ENCODE results near the gene RAMACL.

RAMACL gene

DNA sequence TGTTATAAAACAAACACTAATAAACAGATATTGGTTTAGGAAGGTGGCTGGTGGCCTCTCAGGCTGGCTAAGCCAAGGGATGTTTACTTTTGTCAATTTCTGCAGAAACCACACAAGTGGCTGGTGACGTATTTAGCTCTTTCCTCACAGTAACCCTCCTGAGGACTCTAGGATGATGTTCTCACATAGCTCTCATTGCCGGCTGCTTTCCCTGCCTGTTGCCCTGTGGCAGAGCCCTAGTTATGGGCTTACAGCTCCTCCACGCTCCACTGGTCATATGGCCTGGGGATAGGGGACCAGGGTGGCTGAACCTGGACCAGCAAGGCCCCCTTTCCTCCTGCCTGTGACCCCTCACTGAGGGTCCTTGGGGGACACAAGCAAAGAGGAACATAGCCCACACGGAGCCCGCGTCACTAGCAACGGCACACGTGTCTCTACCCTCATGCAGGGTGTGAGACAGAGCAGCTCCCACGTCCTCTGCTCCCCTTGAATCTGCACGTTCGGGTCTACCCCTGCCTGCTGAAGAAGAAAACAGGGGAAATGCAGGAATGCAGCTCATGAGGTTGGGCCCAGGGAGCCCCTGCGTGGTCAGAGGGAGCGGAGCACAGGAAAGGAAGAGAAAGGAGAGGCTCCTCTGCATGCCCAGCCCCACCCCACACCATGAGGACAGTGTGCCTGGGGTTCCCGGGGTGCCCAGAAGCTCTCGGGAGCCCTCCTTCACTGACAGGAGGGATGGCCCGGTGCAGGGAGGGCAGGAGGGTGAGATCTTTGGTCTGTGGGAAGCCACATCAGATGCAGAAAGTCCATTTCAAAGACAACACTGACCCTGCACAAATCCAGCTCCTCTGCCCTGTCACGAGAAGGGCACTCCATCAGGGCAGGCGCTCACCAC, 13.9 kb downstream of the RAMACL start:
- DNase-seq, result no peak

DNA sequence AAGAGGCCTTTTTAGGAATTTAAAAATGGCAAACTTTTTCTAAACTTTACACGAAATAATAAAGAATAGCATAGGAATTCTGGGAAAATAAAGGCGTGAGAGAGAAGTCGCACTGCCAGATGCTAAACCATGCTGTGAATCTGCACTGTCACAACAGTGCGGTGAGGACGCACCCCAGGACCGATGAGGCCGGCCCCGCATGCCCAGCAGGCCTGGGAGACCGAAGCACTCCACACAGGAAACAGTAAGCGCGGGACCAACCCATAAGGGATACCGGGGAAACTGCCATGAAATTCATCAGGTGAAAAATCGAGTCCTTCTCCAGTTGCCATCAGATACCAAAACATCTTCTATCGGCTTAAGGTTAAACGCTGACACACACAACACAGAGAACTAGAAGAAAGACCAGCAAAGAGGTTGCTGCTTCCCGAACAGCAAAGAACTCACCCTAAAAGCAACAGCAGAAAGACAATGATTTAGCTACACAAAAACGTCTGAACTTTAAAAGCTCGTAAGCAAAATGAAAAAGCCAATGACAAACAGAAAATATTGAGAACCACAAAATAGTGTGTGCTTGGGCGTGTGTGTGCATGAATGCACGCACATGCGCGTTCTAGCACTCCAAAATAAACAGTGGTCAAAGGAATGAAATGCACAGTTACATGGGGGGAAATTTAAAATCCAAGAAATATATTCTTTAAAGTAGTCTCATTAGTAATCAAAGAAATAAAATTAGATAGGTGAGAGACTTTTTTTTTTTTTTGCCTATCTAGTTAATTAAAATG, 15.4 kb downstream of the RAMACL start:
- no peak for DNase-seq

DNA sequence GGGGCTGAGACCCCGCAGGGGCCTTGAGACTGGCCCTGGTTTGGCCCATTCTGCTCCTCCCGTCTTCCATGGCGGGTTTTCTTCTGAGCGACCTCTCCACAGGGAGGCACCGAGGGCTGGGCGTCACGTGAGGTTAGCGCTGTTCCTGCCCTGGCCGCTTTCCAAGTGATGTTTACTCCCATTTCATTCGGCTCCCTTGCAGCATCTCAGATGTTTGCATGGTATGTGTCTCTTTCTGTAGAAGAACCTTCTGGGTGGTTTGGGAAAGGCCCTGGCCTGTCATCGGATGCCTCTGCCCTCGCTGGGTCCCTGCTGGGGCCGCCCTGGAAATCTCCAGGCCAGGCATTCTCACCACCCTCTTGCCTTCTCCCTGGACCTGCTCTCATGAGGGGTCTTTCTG, 17.3 kb downstream of the RAMACL start:
- DNase-seq, result no peak

DNA sequence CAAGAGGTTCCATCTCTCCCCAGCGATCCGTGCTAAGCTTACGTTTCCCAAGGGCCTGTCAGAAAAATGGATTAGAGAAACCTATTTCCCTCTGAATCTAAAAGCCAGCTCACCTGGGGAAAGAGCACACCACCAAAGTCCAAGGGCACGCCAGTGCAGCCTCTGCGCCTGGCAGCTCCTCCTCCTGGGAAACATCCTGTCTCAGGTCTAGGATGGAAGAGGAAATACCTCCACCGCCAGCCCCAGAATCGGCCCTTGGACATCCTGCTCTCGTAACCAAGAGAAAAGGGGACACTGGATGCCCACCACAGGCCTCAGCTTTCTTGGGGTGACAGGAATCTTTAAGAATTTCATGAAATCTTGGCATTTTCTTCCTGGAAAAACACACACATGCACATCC, 18.7 kb downstream of the RAMACL start:
- no peak for DNase-seq

DNA sequence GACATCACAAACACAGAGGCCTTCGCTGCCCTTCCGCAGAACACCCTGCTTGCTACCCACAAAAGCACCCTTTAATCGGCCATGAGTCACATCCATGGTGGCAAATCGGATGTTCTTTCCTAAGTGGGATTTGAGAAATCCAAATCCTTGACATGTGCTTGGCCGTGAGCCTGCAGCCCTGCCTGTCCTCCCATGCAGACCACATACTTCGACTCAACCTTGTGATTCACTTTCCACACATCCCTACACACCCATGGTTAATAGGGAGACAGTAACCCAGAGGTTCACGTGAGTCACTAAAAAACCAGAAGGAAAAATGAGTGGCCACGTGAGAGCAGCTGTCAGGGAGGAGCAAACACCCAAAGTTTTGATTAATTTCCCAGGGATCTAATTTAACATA, 19.4 kb downstream of the RAMACL start:
- no peak for DNase-seq

DNA sequence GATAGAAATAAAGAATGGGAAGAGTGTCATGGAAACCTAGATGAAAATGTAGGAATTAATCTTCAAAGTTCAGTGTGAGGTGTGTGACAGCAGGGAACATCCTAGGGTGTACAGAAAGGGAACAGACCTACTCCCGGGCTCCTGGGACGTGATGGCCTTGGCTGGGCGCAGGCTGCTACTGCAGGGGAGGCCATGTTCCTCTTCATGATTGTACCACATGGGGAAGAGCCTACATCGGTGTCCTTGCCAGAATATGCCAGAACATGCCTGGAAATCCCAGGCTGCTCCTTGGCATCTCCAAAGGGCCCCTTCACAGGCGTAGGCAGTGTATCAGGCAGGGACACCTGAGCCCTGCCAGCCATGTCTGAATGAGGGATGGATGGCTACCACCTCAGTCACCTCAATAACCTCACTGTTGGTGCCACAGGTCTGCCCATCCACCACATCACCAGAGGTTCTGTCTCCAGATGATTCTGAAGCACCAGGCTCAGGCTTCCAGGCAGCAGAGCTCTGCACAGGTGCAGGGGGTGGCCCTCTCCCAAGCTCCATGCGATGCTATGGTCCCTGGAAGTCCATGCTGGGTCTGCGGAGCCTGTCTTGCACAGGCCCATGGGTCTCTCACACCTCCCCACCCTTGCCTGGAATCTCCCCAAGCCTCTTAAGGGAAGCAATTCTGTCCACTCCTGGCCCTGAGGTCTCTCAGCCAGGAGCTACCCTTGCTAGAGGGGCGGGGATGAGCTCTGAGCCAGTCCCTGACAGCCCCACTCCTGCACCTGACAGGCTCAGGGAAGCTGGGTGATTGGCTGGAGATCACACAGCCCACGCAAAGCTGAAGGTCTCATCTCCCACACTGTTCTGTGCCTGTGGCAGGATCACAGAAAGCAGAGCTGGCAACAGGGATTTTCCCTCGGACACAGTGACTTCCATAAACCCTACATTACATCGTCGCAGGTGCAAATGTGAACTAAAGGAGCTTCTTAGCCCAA, 20.2 kb downstream of the RAMACL start:
- no peak for DNase-seq

DNA sequence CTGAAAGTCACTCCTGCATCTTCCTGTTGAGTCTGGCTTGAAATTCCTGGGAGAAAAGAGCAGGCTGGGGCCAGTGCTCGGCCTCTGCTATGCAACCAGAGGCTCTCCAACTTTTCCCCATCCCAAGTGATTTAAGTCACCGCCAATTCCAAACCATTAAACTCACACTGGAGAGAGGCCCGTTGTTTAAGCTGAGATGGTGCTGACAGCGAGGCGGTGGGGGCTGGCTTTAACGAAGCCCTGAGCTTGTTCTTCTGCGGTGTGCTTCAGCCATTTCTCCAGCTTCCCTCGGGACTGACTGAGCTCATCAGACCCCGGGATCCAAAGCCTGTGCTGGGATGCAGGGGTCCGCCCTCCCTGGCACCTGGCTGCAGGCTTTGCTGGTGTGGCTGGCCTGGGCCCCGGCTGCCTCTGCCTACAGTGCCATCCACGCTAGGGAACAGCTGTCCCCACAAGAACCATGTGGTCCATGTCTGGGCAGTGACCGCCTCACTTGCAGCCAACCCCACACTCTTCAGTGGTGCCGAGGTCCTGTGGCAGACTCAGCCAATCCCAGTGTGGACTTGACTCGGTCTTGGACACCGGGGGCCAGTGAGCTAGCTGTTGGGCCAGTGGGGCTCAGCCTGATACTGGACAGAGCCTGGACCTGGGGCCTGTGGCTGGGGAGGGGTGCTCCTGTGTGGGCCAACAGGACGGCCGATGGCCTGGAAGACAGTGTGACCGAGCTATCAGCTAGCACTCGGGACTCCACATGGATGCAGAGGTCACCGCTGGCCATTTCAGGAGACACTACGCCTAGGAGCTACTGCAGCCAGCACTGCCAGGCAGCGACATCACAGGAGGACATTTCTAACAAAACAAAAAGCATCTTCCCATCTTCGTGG, 21.2 kb downstream of the RAMACL start:
- no peak for DNase-seq

DNA sequence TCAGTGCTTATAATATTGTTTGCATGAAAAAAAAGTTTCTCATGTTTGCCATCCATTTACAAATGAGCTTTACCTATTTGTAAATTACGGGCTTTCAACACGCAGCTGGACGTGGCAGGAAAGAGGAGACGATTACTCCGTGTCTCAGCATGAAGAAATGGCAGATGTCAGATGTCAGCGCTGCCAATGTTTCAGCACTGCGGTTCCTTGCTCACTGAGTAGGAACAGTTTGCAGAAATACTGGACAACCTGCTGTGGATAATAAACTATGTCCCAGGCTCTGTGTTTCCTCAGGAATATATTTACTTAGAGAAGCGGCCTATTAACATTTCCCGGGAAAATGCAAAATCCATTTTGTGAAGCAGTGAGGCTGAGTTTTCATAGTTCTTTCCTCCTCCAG, 22.7 kb downstream of the RAMACL start:
- no peak for DNase-seq

DNA sequence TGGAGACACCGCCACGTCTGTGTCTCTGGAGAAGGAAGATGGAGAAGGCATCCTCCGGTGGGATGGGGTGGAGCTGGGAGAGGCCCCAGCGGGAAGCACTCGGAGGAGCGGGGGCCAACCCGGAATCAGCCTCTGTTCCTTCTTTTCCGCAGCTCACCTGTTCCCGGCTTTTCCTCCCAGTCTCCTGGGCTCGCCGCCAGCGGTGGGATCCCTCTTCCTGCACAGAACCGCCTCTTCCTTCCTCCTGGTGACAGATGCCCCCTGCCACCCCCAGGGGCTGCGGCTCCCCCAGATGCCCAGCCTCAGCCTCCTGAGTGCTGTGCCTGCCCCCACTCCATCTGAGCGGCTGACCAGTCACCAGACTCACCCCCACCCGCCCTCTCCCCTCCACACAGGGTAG, 23.3 kb downstream of the RAMACL start:
- no peak for DNase-seq

DNA sequence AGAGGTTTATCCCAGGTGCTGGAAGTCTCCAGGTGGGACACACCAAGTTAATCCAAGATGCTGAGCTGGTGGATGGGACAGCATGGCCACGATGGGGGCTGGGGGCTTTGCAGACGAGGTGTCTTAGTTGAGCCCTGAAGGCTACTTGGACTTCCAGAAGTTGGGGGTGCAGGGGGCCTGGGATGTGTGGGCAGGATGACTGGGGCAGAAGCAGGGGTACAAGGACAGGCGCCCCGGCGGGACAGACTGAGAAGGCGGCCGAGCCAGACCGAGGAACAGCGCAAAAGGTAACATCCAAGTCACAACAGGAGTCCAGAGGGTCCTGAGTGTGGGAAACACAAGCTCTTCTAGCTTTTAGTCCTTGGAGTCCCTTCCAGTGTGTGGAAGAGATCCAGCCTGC, 23.8 kb downstream of the RAMACL start:
- DNase-seq, result no peak

DNA sequence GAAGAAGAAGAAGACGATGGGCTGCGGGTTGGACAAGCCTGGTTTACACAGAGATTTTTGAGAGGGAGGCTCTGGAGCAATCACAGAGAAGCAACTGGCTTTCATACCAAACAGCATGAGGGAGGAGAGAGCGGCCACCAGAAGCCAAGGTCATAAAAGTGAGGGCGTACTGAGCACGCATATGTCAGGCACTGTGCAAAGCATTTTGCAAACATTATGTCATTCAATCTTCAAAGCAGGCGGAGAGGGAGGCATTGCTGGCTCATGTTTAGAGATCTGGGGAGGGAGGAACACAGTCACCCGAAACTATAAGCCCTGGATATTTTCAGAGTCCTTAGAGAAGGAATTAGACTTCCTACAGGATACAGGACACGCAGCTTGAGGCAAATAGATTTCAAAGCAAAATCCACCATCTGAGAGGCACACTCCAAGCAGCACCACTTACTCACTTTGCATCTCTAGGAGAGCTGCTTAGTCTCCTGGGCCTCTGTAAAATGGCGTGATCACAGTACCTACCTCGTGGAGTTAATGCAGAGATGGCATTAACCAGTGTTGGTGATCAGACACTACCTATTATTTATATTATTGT, 24.6 kb downstream of the RAMACL start:
- no peak for DNase-seq

DNA sequence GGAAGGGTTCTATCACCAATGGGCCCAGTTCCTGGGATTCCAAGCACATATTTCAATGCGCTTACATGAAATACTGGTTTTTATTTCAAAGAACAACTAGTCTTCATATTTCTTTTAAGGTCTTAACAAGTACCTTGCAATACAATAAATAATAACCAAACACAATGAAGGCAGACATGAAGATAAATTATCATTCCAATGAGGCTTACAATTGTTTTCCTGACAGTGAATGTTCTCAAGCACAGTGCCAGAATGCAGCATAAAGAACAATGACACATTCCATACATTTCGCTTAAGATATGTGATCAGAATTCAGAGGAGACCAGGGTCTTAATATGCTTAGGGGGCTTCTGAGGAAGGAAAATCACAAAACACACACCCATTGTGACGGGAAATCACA, 26.3 kb downstream of the RAMACL start:
- DNase-seq, result no peak

DNA sequence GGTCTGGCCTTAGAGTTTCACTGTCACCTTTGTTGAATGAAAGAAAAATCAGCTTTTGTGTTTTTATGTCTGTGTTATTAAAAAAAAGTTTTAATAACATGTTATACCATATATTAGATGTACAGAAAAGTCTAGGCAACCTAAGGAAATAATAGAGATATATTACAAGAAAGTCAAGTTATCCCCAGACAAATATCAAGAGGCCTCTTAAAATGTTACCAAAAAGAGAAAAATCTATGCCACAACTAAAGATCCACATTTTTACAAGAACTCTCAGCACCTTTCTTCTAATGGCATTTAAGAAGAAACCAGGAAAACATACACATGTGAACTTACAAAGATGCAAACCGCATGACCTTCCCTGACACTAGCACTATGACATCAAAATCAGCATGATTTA, 26.8 kb downstream of the RAMACL start:
- no peak for DNase-seq

DNA sequence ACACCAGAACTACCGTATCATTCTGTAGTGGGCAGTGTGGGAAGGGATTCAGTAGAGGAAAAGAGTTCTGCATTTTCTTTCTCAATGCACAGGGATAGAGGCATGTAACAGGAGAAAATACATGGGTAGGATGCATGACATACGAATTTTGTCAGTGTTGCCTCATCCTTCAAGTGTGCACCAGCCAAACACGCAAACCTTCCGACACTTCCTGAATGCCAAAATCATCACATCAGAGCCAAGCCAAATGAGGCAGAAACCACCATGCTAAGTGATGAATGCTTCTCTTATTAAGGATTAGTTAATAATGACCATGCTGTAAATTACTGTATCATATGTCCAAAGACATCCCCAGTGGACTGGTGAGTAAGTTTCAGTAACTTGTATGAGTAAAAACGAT, 27.3 kb downstream of the RAMACL start:
- DNase-seq, result no peak

DNA sequence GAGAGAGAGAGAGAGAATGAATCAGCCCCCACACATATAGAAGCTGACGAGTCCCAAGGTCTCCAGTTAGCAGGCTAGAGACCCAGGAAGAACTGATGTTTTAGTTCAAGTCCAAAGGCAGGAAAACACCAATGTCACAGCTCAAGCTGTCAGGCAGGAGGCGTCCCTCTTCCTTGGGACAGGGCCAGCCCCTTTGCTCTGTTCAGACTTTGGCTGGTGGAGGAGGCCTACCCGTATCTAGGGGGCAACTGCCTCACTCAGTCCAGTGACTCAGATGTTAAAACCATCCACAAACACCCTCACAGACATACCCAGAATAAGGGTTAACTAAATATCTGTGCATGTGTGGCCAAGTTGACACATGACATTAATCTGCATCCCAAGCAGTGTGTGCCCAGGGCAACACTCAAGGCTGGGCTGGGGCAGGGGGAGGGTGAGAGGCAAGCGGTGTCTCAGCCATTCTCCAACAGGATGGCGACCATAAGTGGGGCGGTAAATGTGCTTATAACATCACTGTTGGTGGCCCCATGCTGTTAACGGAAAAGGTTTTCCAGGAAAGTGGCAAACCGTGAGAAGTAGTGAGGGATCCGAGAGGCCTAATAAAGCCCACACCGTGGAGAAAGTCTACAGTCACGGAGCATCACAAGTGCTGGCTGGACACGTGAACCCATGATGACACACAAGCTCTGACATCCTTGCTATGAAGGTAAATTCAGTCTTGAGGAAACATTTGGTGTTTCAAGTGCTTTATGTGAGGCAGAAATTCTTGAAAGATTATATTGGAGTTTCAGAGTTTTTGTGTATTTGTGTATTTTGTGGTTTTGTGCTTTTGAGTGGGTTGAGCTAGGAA, 28.1 kb downstream of the RAMACL start:
- DNase-seq, result no peak

DNA sequence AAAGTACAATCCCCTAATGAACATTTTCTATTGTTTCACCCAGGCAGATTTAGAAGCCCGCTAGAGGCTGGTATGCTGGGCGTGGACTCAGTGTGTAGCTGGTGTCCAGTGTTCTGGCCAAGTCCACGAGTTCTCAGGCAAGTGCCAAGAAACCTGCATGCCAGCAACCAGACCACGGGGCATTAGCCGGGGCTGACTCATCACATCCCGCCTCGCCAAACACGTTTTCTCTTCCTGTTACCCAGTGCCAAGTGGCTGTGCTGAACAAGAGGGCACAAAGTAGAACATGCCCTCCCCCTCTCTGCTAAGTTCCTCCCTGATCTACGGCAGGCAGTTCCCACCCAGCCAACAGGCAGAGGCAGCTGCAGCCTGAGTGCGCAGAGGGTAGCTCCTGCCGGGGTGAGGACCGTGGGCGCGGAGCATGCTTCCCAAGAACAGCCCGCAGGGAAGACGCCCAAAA, 29.6 kb downstream of the RAMACL start:
- no peak for DNase-seq

DNA sequence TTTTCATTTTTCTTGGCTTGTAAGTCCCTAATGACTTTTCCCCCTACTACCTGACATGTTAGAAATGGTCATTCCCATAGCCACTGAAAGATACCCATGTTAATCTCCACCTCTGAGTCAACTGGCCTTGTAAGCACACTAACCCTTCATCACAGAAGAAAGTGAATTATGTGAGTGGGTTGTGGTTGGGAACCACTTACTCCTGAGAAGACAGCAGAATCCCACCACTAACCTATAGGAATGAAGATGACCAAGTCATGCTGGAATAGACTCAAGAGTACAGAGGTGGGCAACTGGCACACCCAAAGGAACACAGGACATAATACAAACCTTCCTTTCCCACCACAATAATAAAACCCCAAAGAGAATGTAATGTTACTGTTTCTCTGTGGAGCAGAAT, 30.1 kb downstream of the RAMACL start:
- DNase-seq, result no peak

DNA sequence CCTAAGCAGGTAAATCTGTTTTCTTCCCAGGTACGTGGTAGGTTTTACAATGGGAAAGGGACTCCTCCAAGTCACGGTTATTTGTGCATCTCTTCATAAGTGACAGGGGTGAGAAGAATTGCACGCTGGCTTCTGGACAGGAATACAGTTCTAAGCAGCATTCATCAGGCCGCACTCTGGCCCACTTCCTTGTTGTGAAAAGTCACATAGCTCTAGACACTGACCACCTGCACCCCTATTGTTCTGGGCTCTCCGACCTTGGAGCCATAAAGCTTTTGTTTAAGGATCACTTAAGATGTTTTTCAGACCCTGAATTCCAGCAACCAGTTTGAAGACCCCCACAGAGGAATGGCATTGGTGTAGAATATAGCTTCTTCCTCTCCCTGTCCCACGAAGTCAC, 31.4 kb downstream of the RAMACL start:
- DNase-seq, result no peak

DNA sequence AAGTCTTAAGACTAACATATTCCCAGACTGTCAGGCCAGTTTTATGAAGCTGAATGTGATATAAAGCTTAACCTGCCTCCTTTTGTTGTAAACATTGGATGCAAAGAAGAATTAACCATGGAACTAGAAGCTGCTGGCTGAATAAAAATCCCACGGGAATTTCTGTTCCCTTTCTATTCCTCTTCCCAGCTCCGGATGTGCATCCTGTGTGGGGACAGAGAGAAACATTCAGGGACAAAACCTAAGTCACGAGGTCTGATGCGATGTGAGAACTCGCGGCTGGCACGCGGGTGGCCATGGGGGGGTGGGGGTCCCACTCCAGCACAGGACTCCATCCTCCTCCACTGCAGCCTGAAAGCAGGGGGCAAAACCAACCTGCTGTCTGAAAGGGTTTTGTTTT, 32.2 kb downstream of the RAMACL start:
- no peak for DNase-seq

DNA sequence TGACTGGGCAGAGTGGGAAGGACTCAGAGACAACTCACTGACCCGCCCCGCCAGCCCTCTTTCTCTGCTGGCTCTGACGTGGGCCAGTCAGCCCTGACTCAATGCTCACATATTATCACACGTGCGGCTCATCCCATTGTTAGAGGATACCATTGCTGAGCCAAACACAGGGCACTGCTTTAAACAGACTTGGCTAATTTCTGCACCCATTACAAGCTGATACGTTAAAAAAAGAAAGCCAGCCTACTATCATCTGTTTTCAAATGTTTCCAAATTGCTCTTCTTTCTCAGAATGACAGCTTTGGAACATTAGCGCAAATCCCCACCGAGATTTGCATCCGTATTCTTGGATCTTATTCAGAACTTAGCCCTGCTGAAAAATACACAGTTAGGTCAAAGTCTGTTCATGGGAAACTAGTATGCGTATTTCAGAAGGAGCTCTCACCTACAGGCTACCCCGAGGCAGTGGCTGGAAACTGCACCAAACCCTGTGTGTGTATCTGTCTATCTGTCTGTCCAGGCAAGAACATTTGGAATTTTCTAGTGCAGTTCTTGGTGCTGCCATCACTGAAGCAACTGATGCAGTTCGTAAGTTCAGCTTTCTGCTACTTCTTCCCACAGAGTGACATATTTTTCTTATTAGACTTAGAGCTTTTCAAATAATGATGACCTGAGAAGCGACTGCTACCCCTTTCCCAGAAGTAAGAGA, 32.8 kb downstream of the RAMACL start:
- DNase-seq, result no peak

Measured in effector CD8-positive, alpha-beta T cell (primary cell).